ENCODE results near the gene PTPRB. TPM values are rescaled to one million over a fixed set of nuclear protein-coding genes. Genes with fewer than 3 reads are reported as not detected.

PTPRB gene
- total RNA-seq, 1 experiment from 2014 or later = 0.17 TPM

DNA sequence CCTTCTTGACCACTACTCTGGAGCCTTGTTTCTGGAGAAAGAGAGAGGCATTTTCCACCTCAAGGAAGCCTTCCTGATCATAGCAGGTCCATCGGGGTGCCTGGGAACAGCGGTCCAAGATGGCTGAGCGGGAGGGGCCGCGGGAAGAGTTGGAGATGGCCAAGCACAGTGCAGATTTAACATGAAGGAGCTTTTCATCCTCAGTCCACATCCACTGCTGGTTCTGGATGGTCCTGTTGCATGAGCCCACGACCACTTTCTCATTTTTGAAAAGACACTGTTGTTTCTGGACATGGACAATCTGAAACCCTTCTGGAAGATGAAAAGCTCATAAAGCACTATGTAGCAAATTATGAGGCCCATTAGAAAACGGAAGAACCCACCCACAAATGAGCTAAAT, 1.5 kb downstream of the PTPRB start:
- ChIA-PET RAD21 (ENCODE audit: low non-redundant PET in 1 of 2, low total read pairs in 2 of 2, uncharacterized antibody in 2 of 2, unreplicated experiment in 2 of 2) (no interaction called here), CTCF (no interaction called here), POLR2A (no interaction called here)
- Histone ChIP-seq H3K36me3 (ENCODE audit: control insufficient read depth in 1 of 2, insufficient read depth in 2 of 2, low read length in 2 of 2) (no peaks in the 10 kb centered on the region), H3K9me2 (ENCODE audit: insufficient read depth) (no peaks in the 10 kb centered on the region), H3K9me3 (ENCODE audit: control insufficient read depth in 1 of 2, insufficient read depth in 1 of 2, low read depth in 1 of 2, low read length in 2 of 2) (no peaks in the 10 kb centered on the region), H3K27ac (ENCODE audit: low read depth, low read length) (no peak overlapping the region), H2AFZ (ENCODE audit: low read depth, low read length, poor library complexity, severe bottlenecking) (no peak overlapping the region), H3K4me2 (ENCODE audit: low read length) (no peak overlapping the region), H3K4me1 (ENCODE audit: control insufficient read depth in 1 of 2, insufficient read depth in 2 of 2, low read length in 2 of 2) (peaks cover 0 to 6% of the 10 kb centered on the region in 2 experiments; a peak in 1 of 4 replicates), H3K4me3 (replicated peaks in 1 of 2; ENCODE audit: low read depth in 1 of 2, low read length in 2 of 2) (no peak overlapping the region), H3K27me3 (ENCODE audit: insufficient read depth, low read length) (no peaks in the 10 kb centered on the region), H3K79me2 (ENCODE audit: insufficient read depth, low read length) (no peaks in the 10 kb centered on the region), H3K9ac (ENCODE audit: low read length) (no peak overlapping the region), H4K20me1 (ENCODE audit: insufficient read depth) (no peaks in the 10 kb centered on the region)
- no peak for TF ChIP-seq YY1 (IDR thresholded peaks at IDR 0.05; ENCODE audit: extremely low read depth, insufficient replicate concordance, low read depth, low read length)
- TF ChIP-seq, protein P1, sequence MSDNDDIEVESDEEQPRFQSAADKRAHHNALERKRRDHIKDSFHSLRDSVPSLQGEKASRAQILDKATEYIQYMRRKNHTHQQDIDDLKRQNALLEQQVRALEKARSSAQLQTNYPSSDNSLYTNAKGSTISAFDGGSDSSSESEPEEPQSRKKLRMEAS (IDR thresholded peaks at IDR 0.05) = no peak
- TF ChIP-seq ZFX (IDR thresholded peaks at IDR 0.05) = no peak
- no peak for TF ChIP-seq CBX3 (IDR thresholded peaks at IDR 0.05; ENCODE audit: low read depth)
- no peak for TF ChIP-seq RAD21 (IDR thresholded peaks at IDR 0.05; ENCODE audit: low read depth)
- TF ChIP-seq ZNF274 (IDR thresholded peaks at IDR 0.05; ENCODE audit: low read depth, low read length) = no peak
- TF ChIP-seq CTCF (IDR thresholded peaks at IDR 0.05 in 2 of 3, conservative IDR thresholded peaks at IDR 0.05 in 1 of 3; ENCODE audit: borderline replicate concordance in 1 of 3, insufficient read depth in 1 of 3, low read depth in 2 of 3, low read length in 2 of 3) = no peak
- TF ChIP-seq ELF1 (IDR thresholded peaks at IDR 0.05; ENCODE audit: borderline replicate concordance, low read depth) = no peak
- TF ChIP-seq EZH2phosphoT487 (IDR thresholded peaks at IDR 0.05; ENCODE audit: borderline replicate concordance) = no peak
- no peak for TF ChIP-seq EGR1 (IDR thresholded peaks at IDR 0.05; ENCODE audit: low read depth)
- TF ChIP-seq SRF (IDR thresholded peaks at IDR 0.05; ENCODE audit: low read depth) = no peak
- TF ChIP-seq, protein P2, sequence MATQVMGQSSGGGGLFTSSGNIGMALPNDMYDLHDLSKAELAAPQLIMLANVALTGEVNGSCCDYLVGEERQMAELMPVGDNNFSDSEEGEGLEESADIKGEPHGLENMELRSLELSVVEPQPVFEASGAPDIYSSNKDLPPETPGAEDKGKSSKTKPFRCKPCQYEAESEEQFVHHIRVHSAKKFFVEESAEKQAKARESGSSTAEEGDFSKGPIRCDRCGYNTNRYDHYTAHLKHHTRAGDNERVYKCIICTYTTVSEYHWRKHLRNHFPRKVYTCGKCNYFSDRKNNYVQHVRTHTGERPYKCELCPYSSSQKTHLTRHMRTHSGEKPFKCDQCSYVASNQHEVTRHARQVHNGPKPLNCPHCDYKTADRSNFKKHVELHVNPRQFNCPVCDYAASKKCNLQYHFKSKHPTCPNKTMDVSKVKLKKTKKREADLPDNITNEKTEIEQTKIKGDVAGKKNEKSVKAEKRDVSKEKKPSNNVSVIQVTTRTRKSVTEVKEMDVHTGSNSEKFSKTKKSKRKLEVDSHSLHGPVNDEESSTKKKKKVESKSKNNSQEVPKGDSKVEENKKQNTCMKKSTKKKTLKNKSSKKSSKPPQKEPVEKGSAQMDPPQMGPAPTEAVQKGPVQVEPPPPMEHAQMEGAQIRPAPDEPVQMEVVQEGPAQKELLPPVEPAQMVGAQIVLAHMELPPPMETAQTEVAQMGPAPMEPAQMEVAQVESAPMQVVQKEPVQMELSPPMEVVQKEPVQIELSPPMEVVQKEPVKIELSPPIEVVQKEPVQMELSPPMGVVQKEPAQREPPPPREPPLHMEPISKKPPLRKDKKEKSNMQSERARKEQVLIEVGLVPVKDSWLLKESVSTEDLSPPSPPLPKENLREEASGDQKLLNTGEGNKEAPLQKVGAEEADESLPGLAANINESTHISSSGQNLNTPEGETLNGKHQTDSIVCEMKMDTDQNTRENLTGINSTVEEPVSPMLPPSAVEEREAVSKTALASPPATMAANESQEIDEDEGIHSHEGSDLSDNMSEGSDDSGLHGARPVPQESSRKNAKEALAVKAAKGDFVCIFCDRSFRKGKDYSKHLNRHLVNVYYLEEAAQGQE (IDR thresholded peaks at IDR 0.05; ENCODE audit: low read depth) = no peak
- TF ChIP-seq POLR2A (IDR thresholded peaks at IDR 0.05; ENCODE audit: borderline replicate concordance, extremely low read depth, insufficient read depth, insufficient read length) = no peak
- no peak for TF ChIP-seq SIN3A (IDR thresholded peaks at IDR 0.05; ENCODE audit: low read depth)
- TF ChIP-seq, protein P3, sequence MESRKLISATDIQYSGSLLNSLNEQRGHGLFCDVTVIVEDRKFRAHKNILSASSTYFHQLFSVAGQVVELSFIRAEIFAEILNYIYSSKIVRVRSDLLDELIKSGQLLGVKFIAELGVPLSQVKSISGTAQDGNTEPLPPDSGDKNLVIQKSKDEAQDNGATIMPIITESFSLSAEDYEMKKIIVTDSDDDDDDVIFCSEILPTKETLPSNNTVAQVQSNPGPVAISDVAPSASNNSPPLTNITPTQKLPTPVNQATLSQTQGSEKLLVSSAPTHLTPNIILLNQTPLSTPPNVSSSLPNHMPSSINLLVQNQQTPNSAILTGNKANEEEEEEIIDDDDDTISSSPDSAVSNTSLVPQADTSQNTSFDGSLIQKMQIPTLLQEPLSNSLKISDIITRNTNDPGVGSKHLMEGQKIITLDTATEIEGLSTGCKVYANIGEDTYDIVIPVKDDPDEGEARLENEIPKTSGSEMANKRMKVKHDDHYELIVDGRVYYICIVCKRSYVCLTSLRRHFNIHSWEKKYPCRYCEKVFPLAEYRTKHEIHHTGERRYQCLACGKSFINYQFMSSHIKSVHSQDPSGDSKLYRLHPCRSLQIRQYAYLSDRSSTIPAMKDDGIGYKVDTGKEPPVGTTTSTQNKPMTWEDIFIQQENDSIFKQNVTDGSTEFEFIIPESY (IDR thresholded peaks at IDR 0.05; ENCODE audit: extremely low read depth, insufficient replicate concordance, low read length) = no peak
- no peak for TF ChIP-seq SP1 (IDR thresholded peaks at IDR 0.05; ENCODE audit: low read depth)
- BruUV-seq (replicated peaks) = no TSS peak
- ATAC-seq = no peak
- intact Hi-C loops (cut with micrococcal nuclease) = no loop called here
- DNase-seq (ENCODE audit: low read depth, low spot score) = no peak
